H9 (cell line): ENCODE measurements around the gene SLC9A9. TPM values are rescaled to one million over a fixed set of nuclear protein-coding genes. Genes with fewer than 3 reads are reported as not detected.

ENCODE experiments used
- DNase-seq: peaks from one replicate; pipeline ENCODE4 v3.0.0-alpha.2; 2017
- H2AFZ ChIP-seq: one replicate; pipeline ENCODE4 v1.6.1; 2013; ENCODE audit warnings: mild to moderate bottlenecking, low read length, control low read depth, moderate library complexity
- H2AK5ac ChIP-seq: 2 replicates; pipeline ENCODE4 v1.6.1; 2013; ENCODE audit warnings: low read length, control low read depth, mixed read lengths; ENCODE audit not compliant: insufficient read length
- H2BK120ac ChIP-seq: one replicate; pipeline ENCODE4 v1.6.1; 2013; ENCODE audit warnings: low read depth, mild to moderate bottlenecking, low read length, control low read depth, inconsistent platforms; ENCODE audit not compliant: poor library complexity, severe bottlenecking
- H2BK12ac ChIP-seq: 2 replicates; pipeline ENCODE4 v1.6.1; 2013; ENCODE audit warnings: low read length, control low read depth, mixed read lengths, low read depth; ENCODE audit not compliant: insufficient read length
- H2BK15ac ChIP-seq: 2 replicates; pipeline ENCODE4 v1.6.1; 2013; ENCODE audit warnings: low read depth, low read length, control low read depth
- H2BK20ac ChIP-seq: one replicate; pipeline ENCODE4 v1.6.1; 2013; ENCODE audit warnings: low read depth, mild to moderate bottlenecking, low read length, control low read depth, inconsistent platforms; ENCODE audit not compliant: poor library complexity, severe bottlenecking
- H2BK5ac ChIP-seq: 2 replicates; pipeline ENCODE4 v1.6.1; 2013; ENCODE audit warnings: low read length, control low read depth, mixed read lengths; ENCODE audit not compliant: insufficient read length
- H3K14ac ChIP-seq: 2 replicates; pipeline ENCODE4 v1.6.1; 2013; ENCODE audit warnings: low read length, control low read depth; ENCODE audit not compliant: insufficient read depth
- H3K18ac ChIP-seq: 2 replicates; pipeline ENCODE4 v1.6.1; 2013; ENCODE audit warnings: low read depth, mild to moderate bottlenecking, mixed read lengths, low read length, control low read depth; ENCODE audit not compliant: insufficient read length
- H3K23ac ChIP-seq: 2 replicates; pipeline ENCODE4 v1.6.1; 2013; ENCODE audit warnings: low read length, control low read depth, mixed read lengths, low read depth; ENCODE audit not compliant: insufficient read length
- H3K23me2 ChIP-seq: 2 replicates; pipeline ENCODE4 v1.6.1; 2013; ENCODE audit warnings: low read depth, mild to moderate bottlenecking, mixed read lengths, low read length, control low read depth; ENCODE audit not compliant: insufficient read length, poor library complexity, severe bottlenecking
- H3K27ac ChIP-seq: 2 replicates; pipeline ENCODE4 v1.5.1; 2013; ENCODE audit warnings: low read length, control low read depth, mixed read lengths, low read depth; ENCODE audit not compliant: insufficient read length
- H3K27me3 ChIP-seq: 2 replicates; pipeline ENCODE4 v1.6.1; 2013; ENCODE audit warnings: low read length, control low read depth, inconsistent platforms; ENCODE audit not compliant: insufficient read depth
- H3K4ac ChIP-seq: 2 replicates; pipeline ENCODE4 v1.6.1; 2013; ENCODE audit warnings: low read depth, mild to moderate bottlenecking, control low read depth, inconsistent platforms, low read length, moderate library complexity
- H3K4me1 ChIP-seq: 2 replicates; pipeline ENCODE4 v1.6.1; 2013; ENCODE audit warnings: low read length, control low read depth, inconsistent platforms; ENCODE audit not compliant: insufficient read depth
- H3K4me2 ChIP-seq: 2 replicates; pipeline ENCODE4 v1.6.1; 2013; ENCODE audit warnings: low read length, control low read depth, mixed read lengths; ENCODE audit not compliant: insufficient read length, insufficient read depth
- H3K56ac ChIP-seq: 2 replicates; pipeline ENCODE4 v1.6.1; 2013; ENCODE audit warnings: low read depth, mild to moderate bottlenecking, mixed read lengths, low read length, control low read depth; ENCODE audit not compliant: insufficient read length
- H3K79me1 ChIP-seq: 2 replicates; pipeline ENCODE4 v1.6.1; 2013; ENCODE audit warnings: low read depth, mild to moderate bottlenecking, moderate library complexity, low read length, control low read depth, inconsistent platforms; ENCODE audit not compliant: insufficient read depth, poor library complexity, severe bottlenecking
- H3K79me2 ChIP-seq: 2 replicates; pipeline ENCODE4 v1.6.1; 2013; ENCODE audit warnings: low read length, control low read depth, inconsistent platforms; ENCODE audit not compliant: insufficient read depth
- H3K9ac ChIP-seq: 2 replicates; pipeline ENCODE4 v1.6.1; 2013; ENCODE audit warnings: low read length, control low read depth, mixed read lengths; ENCODE audit not compliant: insufficient read length; ENCODE audit errors: extremely low read depth
- H3K9me3 ChIP-seq: one replicate; pipeline ENCODE4 v1.6.1; 2013; ENCODE audit warnings: low read depth, low read length, inconsistent platforms; ENCODE audit not compliant: control insufficient read depth
- H3T11ph ChIP-seq: one replicate; pipeline ENCODE4 v1.6.1; 2013; ENCODE audit warnings: mild to moderate bottlenecking, low read length, control low read depth, inconsistent platforms
- H4K20me1 ChIP-seq: one replicate; pipeline ENCODE4 v1.6.1; 2013; ENCODE audit not compliant: control insufficient read depth, insufficient read length, insufficient read depth
- H4K5ac ChIP-seq: 2 replicates; pipeline ENCODE4 v1.6.1; 2013; ENCODE audit warnings: low read depth, mild to moderate bottlenecking, mixed read lengths, low read length, control low read depth; ENCODE audit not compliant: insufficient read length
- H4K8ac ChIP-seq: replicated peaks from 2 replicates; pipeline ENCODE4 v1.6.1; 2013; ENCODE audit warnings: low read length, control low read depth, mixed read lengths, low read depth; ENCODE audit not compliant: insufficient read length
- H4K91ac ChIP-seq: 2 replicates; pipeline ENCODE4 v1.6.1; 2013; ENCODE audit warnings: low read depth, mild to moderate bottlenecking, moderate library complexity, mixed read lengths, low read length, control low read depth; ENCODE audit not compliant: insufficient read length
- H3K27ac Mint-ChIP-seq, 3 experiments: 2 replicates in 2 of 3; 3 replicates in 1 of 3; pipeline ENCODE4 v1.8.0; 2020 to 2021; ENCODE audit warnings: mixed read lengths in 3 of 3, mild to moderate bottlenecking in 1 of 3, moderate library complexity in 1 of 3
- H3K27me3 Mint-ChIP-seq: 2 replicates; pipeline ENCODE4 v1.8.0; 2021; ENCODE audit warnings: low read depth, mild to moderate bottlenecking, moderate library complexity, mixed read lengths
- H3K36me3 Mint-ChIP-seq, 3 experiments: 2 replicates in 2 of 3; 3 replicates in 1 of 3; pipeline ENCODE4 v1.8.0; 2020 to 2021; ENCODE audit warnings: low read depth in 3 of 3, mixed read lengths in 3 of 3; ENCODE audit not compliant: insufficient read depth in 1 of 3
- H3K4me1 Mint-ChIP-seq, 2 experiments: 2 replicates each; pipeline ENCODE4 v1.8.0; 2020; ENCODE audit warnings: mixed read lengths in 2 of 2
- H3K4me3 Mint-ChIP-seq, 2 experiments: 2 replicates in 1 of 2; 3 replicates in 1 of 2; pipeline ENCODE4 v1.8.0; 2020 to 2021; ENCODE audit warnings: mild to moderate bottlenecking in 2 of 2, mixed read lengths in 2 of 2, moderate library complexity in 1 of 2
- H3K9me3 Mint-ChIP-seq, 2 experiments: 2 replicates in 1 of 2; 3 replicates in 1 of 2; pipeline ENCODE4 v1.8.0; 2020; ENCODE audit warnings: mild to moderate bottlenecking in 2 of 2, mixed read lengths in 2 of 2, moderate library complexity in 1 of 2
- CTCF ChIP-seq: fragments of 200-600 bp; sonication (generic); conservative IDR thresholded peaks from 3 replicates; pipeline ENCODE4 v1.8.0; 2021; ENCODE audit warnings: antibody characterized with exemption, mild to moderate bottlenecking
- WGBS: extraction: QIAGEN DNeasy Blood & Tissue Kit; methylation state at CpG from one replicate; pipeline ENCODE4 v1.1.7; 2013; ENCODE audit warnings: missing lambda C conversion rate, low lambda C conversion rate, mixed read lengths; ENCODE audit not compliant: insufficient read length; ENCODE audit errors: extremely low coverage; 5-methylcytosine and 5-hydroxymethylcytosine counted together
- total RNA-seq: library from RNA; stranded (reverse); gene quantifications from 2 replicates; pipeline ENCODE4 v1.2.1, GENCODE V29; 2021

The SLC9A9 gene
- total RNA-seq, 1 experiment from 2014 or later, result 0.35 TPM

GRCh38 chr3:143343944-143344343, 504.3 kb downstream of the SLC9A9 start:
- no peak overlapping the region for H3K9ac ChIP-seq
- no peak overlapping the region for H2BK15ac ChIP-seq
- no peaks in the 10 kb centered on the region for H3K9me3 ChIP-seq
- no peak overlapping the region for H3K18ac ChIP-seq
- H3K4ac ChIP-seq, result no peak overlapping the region
- H2BK12ac ChIP-seq, result no peak overlapping the region
- WGBS, result no CpG with 5 or more reads among the region's 1 CpG
- H2BK120ac ChIP-seq, result no peak overlapping the region
- H3K14ac ChIP-seq, result no peak overlapping the region
- no peak for DNase-seq
- no peaks in the 10 kb centered on the region for H3K23me2 ChIP-seq
- H2AFZ ChIP-seq, result no peak overlapping the region
- H3K23ac ChIP-seq, result no peak overlapping the region
- no peak overlapping the region for H4K5ac ChIP-seq
- H3T11ph ChIP-seq, result no peak overlapping the region
- H3K56ac ChIP-seq, result no peak overlapping the region
- no peak overlapping the region for H4K8ac ChIP-seq
- H3K4me1 Mint-ChIP-seq, result peaks cover 0 to 5% of the 10 kb centered on the region in 2 experiments; a peak in 2 of 4 replicates
- no peaks in the 10 kb centered on the region for H3K9me3 Mint-ChIP-seq
- no peak for TF ChIP-seq CTCF
- H4K91ac ChIP-seq, result no peak overlapping the region
- no peak overlapping the region for H2BK5ac ChIP-seq
- H3K79me1 ChIP-seq, result no peaks in the 10 kb centered on the region
- H3K79me2 ChIP-seq, result no peaks in the 10 kb centered on the region
- H3K27me3 ChIP-seq, result no peaks in the 10 kb centered on the region
- H3K27me3 Mint-ChIP-seq, result no peaks in the 10 kb centered on the region
- no peaks in the 10 kb centered on the region for H3K36me3 Mint-ChIP-seq
- H3K27ac Mint-ChIP-seq, result no peak overlapping the region
- H2AK5ac ChIP-seq, result no peak overlapping the region
- H3K27ac ChIP-seq, result no peak overlapping the region
- no peaks in the 10 kb centered on the region for H3K4me1 ChIP-seq
- no peaks in the 10 kb centered on the region for H4K20me1 ChIP-seq
- H3K4me2 ChIP-seq, result no peak overlapping the region
- no peak overlapping the region for H3K4me3 Mint-ChIP-seq
- no peak overlapping the region for H2BK20ac ChIP-seq
